PC-9 (cell line): ENCODE data around the gene FAM114A2.

Experiments
- EZH2 ChIP-seq: fragments of 200-600 bp; sonication (generic); IDR thresholded peaks from 2 replicates; pipeline ENCODE4 v1.8.0; 2017; ENCODE audit warnings: antibody characterized with exemption, low read depth
- TF ChIP-seq, protein P1 (sequence below): fragments of 200-600 bp; sonication (generic); conservative IDR thresholded peaks from 2 replicates; pipeline ENCODE4 v1.6.1; 2017; ENCODE audit warnings: mixed run types, antibody characterized with exemption, mild to moderate bottlenecking, moderate library complexity

DNA sequence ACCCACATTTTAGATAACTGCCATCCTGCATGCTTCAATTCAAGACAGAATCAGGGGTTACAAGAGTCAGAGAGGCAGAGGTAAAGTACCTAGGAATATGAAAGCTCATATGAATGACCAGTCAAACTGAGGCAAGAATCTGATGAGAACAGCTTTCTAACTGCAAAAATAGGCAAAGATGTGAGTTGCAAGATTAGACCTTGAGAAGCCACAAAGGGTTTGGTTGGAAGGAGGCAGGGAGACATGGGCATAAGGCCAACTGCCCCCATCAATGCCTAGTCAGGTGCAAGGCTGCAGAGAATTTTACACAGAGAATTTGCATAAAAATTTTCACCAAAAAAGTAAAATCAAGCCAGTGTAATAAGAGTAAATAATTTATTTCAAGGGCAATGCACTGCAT, 12.8 kb downstream of the FAM114A2 start:
- TF ChIP-seq, protein P1, sequence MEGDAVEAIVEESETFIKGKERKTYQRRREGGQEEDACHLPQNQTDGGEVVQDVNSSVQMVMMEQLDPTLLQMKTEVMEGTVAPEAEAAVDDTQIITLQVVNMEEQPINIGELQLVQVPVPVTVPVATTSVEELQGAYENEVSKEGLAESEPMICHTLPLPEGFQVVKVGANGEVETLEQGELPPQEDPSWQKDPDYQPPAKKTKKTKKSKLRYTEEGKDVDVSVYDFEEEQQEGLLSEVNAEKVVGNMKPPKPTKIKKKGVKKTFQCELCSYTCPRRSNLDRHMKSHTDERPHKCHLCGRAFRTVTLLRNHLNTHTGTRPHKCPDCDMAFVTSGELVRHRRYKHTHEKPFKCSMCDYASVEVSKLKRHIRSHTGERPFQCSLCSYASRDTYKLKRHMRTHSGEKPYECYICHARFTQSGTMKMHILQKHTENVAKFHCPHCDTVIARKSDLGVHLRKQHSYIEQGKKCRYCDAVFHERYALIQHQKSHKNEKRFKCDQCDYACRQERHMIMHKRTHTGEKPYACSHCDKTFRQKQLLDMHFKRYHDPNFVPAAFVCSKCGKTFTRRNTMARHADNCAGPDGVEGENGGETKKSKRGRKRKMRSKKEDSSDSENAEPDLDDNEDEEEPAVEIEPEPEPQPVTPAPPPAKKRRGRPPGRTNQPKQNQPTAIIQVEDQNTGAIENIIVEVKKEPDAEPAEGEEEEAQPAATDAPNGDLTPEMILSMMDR: no peak
- no peak for TF ChIP-seq EZH2
